HG02981 (cell line): ENCODE data around the gene ZNF334.
A peak's percentile ranks its signal among the peaks of the same experiment; 100 is the strongest.

Experiments used
- ATAC-seq: cut with Tn5 transposase; IDR thresholded peaks from one replicate; pipeline ENCODE4 v1.9.1; 2021; ENCODE audit warnings: mild to moderate bottlenecking, moderate library complexity; ENCODE audit not compliant: unreplicated experiment

Gene ZNF334

DNA sequence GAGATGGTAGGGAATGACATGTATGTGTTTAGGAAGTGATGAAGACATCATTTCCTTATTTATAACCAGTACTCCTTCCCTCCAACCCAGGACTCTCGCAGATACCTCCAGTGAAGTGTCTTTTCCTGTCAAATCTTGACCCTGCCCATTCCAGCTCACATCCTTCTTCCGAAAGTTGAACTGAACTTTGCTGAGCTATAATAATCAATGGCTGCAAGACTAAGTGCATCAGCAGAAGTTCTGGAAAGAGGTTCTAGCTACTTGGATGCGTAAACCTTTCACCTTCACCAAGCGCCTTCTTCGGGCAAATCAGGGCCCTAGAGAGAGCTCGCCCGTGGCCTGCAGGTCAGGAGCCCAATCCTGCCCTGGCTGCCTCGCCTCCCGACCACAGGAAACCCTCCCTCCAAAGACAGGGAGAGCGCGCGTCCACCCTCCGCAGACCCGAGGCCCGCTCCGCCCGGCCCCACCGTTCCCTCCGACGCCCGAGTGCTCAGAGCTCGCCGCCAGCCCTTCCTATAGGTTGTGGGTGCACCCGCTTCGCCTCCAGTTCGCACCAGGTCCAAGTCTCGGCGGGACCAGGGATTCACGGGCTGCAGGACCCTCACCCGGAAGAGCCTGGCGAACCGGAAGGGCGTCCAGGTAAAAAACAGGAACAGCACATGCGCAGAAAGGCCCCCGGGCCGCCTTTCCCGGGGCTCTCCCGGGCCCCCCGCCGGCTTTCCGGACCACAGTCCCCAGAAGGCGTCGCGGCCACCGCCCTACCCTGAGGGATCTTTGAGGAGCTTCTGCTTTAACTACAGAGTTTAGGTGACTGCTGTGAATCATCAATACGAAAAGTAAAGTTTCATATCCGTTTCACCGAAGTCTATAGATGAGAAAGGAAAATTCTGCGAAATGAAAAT, at the start of gene ZNF334:
ZNF334 (minus strand) TSS at position 617 of the 902 bp plus-strand sequence. CDS start 1,457 bp downstream, outside the sequence.
- no peak for ATAC-seq

GRCh38 chr20:46562373-46563169, 49.2 kb upstream of the ZNF334 start:
- no peak for ATAC-seq

GRCh38 chr20:46562009-46562372, 48.6 kb upstream of the ZNF334 start:
- no peak for ATAC-seq

- no peak for ATAC-seq
Measured at GRCh38 chr20:46559685-46560440, 46.5 kb upstream of the ZNF334 start.

DNA sequence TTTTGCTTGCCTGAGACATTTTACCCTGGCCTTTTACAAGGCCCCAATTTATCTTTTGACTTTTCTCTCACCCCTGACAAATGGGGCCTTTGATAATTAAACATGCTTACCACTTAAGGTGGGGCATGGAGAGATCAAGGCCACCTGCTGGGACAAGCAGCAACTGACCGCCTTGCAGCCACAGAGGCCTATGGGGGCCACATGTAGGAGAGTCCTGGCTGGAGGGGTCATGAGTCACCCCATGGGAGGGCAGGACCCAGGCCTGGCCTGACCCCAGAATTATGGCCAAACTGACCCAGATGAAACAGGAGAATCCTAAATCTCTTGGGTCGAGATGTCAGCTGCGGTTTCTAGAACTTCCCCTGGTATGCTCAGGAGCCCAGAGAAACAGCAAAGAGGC, 45.6 kb upstream of the ZNF334 start:
- ATAC-seq, result no peak

DNA sequence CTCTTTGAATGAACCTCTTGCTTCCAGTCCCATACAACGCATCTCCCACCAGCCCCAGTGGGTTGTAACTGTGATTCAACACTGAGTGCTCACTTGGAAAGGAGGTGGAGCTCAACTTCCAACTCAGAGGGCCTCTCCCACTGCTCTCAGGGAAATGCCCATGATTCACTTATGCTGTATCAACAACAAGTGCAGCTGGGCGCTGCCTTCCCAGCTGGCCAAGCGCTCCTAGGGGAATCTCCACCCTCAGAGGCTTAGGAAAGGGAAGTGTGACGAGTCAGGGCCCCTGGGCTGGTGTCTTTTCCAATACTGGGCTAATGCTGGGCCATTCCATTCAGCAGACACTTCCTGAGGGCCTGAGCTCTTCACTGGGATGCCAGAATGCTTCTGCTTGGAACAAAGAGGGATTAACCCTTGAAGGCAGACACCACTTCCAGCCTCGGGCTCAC, 45.2 kb upstream of the ZNF334 start:
- ATAC-seq, result no peak

DNA sequence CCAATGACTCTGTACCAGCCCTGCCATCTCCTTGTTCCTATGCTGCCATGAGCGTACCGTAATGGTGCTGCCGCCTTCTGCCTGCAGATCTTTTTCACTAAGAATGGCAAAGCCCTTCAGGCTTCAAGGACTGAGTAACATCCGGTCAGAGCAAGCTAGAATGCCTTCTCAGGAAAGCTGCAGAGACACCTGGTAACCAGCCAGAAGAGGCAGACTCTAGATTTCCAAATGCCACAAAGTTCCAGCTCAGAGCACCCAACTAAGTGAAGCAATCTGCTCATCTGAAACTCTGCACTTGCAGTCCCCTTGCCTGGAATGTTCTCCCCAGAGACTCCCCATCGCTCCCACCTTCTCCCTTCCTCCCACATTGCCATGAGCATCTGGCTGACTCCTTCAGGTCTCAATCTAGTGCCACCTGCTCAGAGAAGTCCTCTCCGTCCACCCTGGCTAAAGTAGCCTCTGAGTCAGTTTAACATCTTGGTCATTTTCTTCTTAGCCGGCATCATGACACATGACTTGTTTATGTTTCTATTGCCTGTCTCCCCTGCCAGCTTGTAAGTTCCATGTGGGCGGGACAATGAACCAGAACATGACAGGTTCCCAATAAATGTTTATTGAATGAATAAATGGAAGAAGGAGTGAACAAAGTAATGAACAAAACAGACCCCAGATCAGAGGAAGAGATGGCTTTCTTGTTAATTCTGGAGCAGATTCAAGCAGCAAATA, 44.0 kb upstream of the ZNF334 start:
- no peak for ATAC-seq

GRCh38 chr20:46555370-46555956, 42.1 kb upstream of the ZNF334 start:
- ATAC-seq, result no peak

- no peak for ATAC-seq
Measured at GRCh38 chr20:46554828-46555227, 41.5 kb upstream of the ZNF334 start.

- no peak for ATAC-seq
Measured at GRCh38 chr20:46553926-46554325, 40.6 kb upstream of the ZNF334 start.

- ATAC-seq, result peak; percentile 75
Measured at GRCh38 chr20:46552460-46553420, 39.4 kb upstream of the ZNF334 start.

- ATAC-seq, result no peak
Measured at GRCh38 chr20:46551522-46552381, 38.4 kb upstream of the ZNF334 start.

GRCh38 chr20:46550461-46550860, 37.1 kb upstream of the ZNF334 start, which contains the start of gene OCSTAMP:
Gene OCSTAMP, minus strand, starts transcription at chr20:46550654. Its CDS starts 94 bp downstream, at chr20:46550560.
- ATAC-seq, result no peak

DNA sequence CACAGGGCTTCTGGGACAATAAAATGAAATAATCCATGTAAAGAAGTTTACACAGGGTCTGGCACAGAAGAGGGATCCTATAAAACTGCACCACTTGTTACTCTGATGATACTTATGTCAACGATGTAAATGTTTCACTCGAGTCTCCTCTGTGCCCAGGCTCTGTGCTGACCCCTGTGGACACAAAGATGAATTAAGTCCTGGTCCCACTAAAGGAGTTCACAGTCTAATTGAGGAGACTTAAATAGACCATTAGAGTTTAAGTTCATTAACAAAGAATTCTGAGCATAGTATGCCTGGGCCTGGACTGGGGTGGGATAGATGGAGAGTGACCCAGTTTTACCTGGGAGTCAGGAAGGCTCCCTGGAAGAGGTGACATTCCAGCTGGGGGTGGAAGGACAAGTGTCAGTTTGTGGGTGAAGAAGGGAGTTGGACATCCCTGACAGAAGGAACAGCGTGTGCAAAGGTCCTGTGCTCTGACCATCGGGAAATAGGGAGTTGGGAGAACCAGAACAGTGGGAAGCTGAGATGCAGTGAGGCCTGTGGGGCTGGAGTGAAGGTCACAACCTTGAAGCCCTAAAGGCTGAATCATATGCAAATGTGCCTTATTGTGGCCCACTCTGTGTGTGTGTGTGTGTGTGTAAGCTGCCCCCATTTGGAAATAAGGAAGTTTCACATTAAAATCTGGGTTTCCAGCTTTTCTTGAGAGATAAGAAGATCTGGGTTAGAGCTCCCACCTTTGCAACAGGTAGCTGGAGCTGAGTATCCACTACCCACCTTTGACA, 36.0 kb upstream of the ZNF334 start:
- no peak for ATAC-seq

- no peak for ATAC-seq
Measured at GRCh38 chr20:46548688-46549087, 35.3 kb upstream of the ZNF334 start.

DNA sequence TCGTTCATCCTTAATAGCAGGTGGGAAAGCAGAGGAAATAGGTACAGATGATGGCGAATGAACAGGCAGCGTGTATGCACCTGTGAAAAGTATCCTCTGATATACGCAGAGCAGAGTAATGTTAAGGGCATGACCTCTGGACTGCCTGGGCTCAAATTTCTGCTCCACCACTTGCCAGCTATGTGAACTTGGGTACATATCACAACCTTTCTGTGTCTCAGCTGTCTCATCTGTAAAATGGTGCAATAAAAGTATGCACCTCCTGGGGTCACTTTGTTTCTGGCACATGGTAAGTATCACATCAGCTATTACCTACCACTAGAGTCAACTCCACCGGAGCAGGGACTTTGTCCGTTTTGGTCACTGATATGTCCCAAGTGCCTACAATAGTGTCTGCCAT, 34.6 kb upstream of the ZNF334 start:
- no peak for ATAC-seq

DNA sequence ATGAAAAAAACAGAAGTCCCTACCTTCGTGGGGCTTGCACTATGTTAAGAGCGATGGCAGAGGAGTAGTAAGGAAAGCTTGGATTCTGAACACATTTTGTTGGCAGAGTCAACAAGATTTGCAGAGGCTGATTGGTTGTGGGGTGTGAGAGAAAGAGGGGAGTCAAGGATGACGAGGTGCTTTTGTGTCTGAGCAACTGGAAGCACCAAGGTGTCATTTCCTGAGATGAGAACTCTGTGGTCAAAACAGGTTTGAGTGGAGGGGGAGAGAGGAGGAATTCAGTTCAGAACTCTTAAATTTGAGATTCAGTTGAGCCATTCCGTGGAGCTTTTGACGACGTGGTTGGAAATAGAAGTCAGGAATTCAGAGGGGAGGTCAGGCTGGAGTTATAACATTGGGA, 33.6 kb upstream of the ZNF334 start:
- ATAC-seq, result no peak
